Endothelial cell of umbilical vein (primary cell): Measurements from ENCODE around the gene CLSTN2.

ENCODE experiments used
- EZH2 ChIP-seq: IDR thresholded peaks from 2 replicates; pipeline ENCODE4 v1.6.1; 2012; ENCODE audit warnings: borderline replicate concordance, low read depth, mild to moderate bottlenecking, moderate library complexity, low read length, inconsistent platforms; ENCODE audit not compliant: severe bottlenecking
- FOS ChIP-seq: IDR thresholded peaks from 2 replicates; pipeline ENCODE4 v1.6.1; 2011; ENCODE audit warnings: mild to moderate bottlenecking, low read length, moderate library complexity, borderline replicate concordance; ENCODE audit not compliant: insufficient read depth
- GATA2 ChIP-seq: IDR thresholded peaks from 2 replicates; pipeline ENCODE4 v1.7.0; 2011; ENCODE audit warnings: low read depth, mild to moderate bottlenecking, moderate library complexity, mixed read lengths, low read length; ENCODE audit not compliant: insufficient read length, insufficient read depth
- JUN ChIP-seq: IDR thresholded peaks from 2 replicates; pipeline ENCODE4 v1.6.1; 2011; ENCODE audit warnings: borderline replicate concordance, low read depth; ENCODE audit not compliant: insufficient read length, insufficient read depth
- MYC ChIP-seq: IDR thresholded peaks from one replicate; pipeline ENCODE4 v1.6.1; 2011; ENCODE audit warnings: mild to moderate bottlenecking, low read depth, low read length
- POLR2A ChIP-seq: IDR thresholded peaks from 2 replicates; pipeline ENCODE4 v1.6.1; 2012; ENCODE audit warnings: low read depth, mild to moderate bottlenecking, control low read depth, low read length
- POLR2AphosphoS5 ChIP-seq: IDR thresholded peaks from 2 replicates; pipeline ENCODE4 v1.6.1; 2012; ENCODE audit warnings: low read depth, mild to moderate bottlenecking, control low read depth, low read length, moderate library complexity; ENCODE audit not compliant: insufficient read depth
- TF ChIP-seq, protein P1 (sequence below), 2 donors: IDR thresholded peaks; 1 replicate in 1 of 2; 2 replicates in 1 of 2; pipeline ENCODE4 v1.5.1; 2011; ENCODE audit warnings: low read length in 2 of 2, mild to moderate bottlenecking in 2 of 2, moderate library complexity in 2 of 2, control low read depth in 1 of 2, inconsistent platforms in 1 of 2, low read depth in 1 of 2; ENCODE audit not compliant: insufficient read depth in 1 of 2; ENCODE audit errors: extremely low read depth in 1 of 2
- TF ChIP-seq, protein P2 (sequence below): IDR thresholded peaks from 2 replicates; pipeline ENCODE4 v1.6.1; 2011; ENCODE audit not compliant: insufficient read depth, insufficient read length

GRCh38 chr3:140603766-140604165, 668.8 kb downstream of the CLSTN2 start:
- TF ChIP-seq, protein P1, sequence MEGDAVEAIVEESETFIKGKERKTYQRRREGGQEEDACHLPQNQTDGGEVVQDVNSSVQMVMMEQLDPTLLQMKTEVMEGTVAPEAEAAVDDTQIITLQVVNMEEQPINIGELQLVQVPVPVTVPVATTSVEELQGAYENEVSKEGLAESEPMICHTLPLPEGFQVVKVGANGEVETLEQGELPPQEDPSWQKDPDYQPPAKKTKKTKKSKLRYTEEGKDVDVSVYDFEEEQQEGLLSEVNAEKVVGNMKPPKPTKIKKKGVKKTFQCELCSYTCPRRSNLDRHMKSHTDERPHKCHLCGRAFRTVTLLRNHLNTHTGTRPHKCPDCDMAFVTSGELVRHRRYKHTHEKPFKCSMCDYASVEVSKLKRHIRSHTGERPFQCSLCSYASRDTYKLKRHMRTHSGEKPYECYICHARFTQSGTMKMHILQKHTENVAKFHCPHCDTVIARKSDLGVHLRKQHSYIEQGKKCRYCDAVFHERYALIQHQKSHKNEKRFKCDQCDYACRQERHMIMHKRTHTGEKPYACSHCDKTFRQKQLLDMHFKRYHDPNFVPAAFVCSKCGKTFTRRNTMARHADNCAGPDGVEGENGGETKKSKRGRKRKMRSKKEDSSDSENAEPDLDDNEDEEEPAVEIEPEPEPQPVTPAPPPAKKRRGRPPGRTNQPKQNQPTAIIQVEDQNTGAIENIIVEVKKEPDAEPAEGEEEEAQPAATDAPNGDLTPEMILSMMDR (IDR thresholded peaks at IDR 0.05; ENCODE audit: extremely low read depth in 1 of 2, insufficient read depth in 1 of 2, low read depth in 1 of 2, low read length in 2 of 2), result no peak
- TF ChIP-seq POLR2A, result no peak
- no peak for TF ChIP-seq EZH2
- no peak for TF ChIP-seq POLR2AphosphoS5
- TF ChIP-seq MYC, result no peak
- TF ChIP-seq, protein P2, sequence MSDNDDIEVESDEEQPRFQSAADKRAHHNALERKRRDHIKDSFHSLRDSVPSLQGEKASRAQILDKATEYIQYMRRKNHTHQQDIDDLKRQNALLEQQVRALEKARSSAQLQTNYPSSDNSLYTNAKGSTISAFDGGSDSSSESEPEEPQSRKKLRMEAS, result no peak
- no peak for TF ChIP-seq JUN
- no peak for TF ChIP-seq FOS
- no peak for TF ChIP-seq GATA2
